ENCODE results near the gene SERPINA1.

- TF ChIP-seq CTCF (IDR thresholded peaks at IDR 0.05), result no peak
- no peak for TF ChIP-seq EZH2 (IDR thresholded peaks at IDR 0.05)
Measured at GRCh38 chr14:94349276-94349675, 39.1 kb downstream of the SERPINA1 start.
